Esophagus mucosa (tissue), 1 donor: ENCODE measurements around the gene OSBPL7. TPM values are rescaled to one million over a fixed set of nuclear protein-coding genes. Genes with fewer than 3 reads are reported as not detected.

Experiments used
- ATAC-seq: fragments of 200-7000 bp; cut with Tn5 transposase; one replicate; pipeline ENCODE4 v1.9.1; 2020
- total RNA-seq: library from RNA; stranded (reverse); gene quantifications from one replicate; pipeline ENCODE4 v1.2.4, GENCODE V29; 2023
- donor health status: DM: yes; HTN: yes; CAD: no.

Gene OSBPL7
- total RNA-seq, 1 donor from 2014 or later: 1.8 TPM

DNA sequence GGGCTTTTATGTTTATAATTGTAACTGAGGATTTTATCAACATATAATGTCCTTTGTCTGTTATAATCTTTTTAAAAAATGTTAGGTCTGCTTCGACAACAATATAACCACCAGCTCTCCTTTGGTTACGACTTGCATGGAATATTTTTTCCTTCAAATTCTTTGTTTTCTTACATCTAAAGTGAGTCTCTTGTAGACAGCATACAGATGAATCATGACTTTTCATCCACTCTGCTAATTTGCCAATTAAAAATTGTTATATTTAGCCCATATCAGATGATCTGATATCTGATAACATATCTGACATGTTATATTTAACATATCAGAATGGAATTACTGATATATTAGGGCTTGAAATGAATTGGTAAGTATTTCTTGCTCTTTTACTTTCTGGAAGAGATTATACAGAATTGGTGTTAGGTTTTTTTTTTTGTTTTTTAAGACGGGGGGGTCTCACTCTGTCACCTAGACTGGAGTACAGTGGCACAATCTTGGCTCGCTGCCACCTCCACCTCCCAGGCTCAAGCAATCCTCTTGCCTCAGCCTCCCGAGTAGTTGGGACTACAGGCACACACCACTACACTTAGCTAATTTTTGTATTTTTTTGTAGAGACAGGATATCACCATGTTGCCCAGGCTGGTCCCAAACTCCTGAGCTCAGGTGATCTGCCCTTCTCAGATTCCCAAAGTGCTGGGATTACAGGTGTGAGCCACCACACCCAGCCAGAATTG lies 61.0 kb downstream of the OSBPL7 start:
- no peak for ATAC-seq

DNA sequence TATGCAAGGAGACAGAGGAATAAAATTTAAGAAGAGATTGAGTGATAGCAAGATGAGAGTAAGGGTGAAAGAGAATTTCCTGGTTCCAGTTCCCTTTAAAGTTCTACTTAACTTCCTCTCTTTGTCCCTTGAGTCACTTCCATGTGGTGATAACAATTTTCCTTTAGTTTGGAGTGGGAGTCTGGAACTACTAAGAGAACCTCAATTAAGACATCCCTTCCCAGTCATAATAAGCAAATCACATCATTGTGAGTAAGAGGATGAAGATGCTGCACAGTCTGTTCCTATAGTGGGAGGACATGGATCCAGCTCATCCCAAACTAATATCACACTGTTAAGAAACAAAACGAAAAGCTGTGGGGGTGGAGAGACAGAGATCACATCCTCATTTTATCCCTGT lies 64.2 kb downstream of the OSBPL7 start:
- ATAC-seq: no peak

Other genes starting within 250 kb of the OSBPL7 start
- gene KPNB1, start 171.9 kb downstream of the OSBPL7 start, total RNA-seq: 232 TPM
- 3.1 TPM for gene TBKBP1, start 127.6 kb downstream of the OSBPL7 start, total RNA-seq
- not detected for gene TBX21, start 88.6 kb downstream of the OSBPL7 start, total RNA-seq
- gene MRPL10, start 9.7 kb upstream of the OSBPL7 start, total RNA-seq: 26.7 TPM
- 0.28 TPM for gene LRRC46, start 9.9 kb upstream of the OSBPL7 start, total RNA-seq
- 21.2 TPM for gene SCRN2, start 19.5 kb upstream of the OSBPL7 start, total RNA-seq
- 5.9 TPM for gene SP6, start 29.4 kb upstream of the OSBPL7 start, total RNA-seq
- gene SP2, start 74.4 kb upstream of the OSBPL7 start, total RNA-seq: 12.7 TPM
- 33.3 TPM for gene PNPO, start 119.8 kb upstream of the OSBPL7 start, total RNA-seq
- 11.0 TPM for gene PRR15L, start 136.1 kb upstream of the OSBPL7 start, total RNA-seq
- gene CDK5RAP3, start 149.3 kb upstream of the OSBPL7 start, total RNA-seq: 73.4 TPM
- gene COPZ2, start 216.0 kb upstream of the OSBPL7 start, total RNA-seq: 17.3 TPM
- 90.4 TPM for gene NFE2L1, start 226.6 kb upstream of the OSBPL7 start, total RNA-seq